Activated naive CD4-positive, alpha-beta T cell treated with anti-CD3 and anti-CD28 coated beads, Interleukin-2, amount 50 U/mL, for 24 hours (primary cell): Measurements from ENCODE around the gene FBRSL1.
A peak's percentile ranks its signal among the peaks of the same experiment; 100 is the strongest.

Experiments used
- H3K27ac Mint-ChIP-seq: one replicate; pipeline ENCODE4 v1.8.0; 2021; ENCODE audit warnings: mild to moderate bottlenecking, mixed read lengths
- H3K27me3 Mint-ChIP-seq: one replicate; pipeline ENCODE4 v1.8.0; 2021; ENCODE audit warnings: mixed read lengths
- H3K36me3 Mint-ChIP-seq: one replicate; pipeline ENCODE4 v1.8.0; 2021; ENCODE audit warnings: mixed read lengths
- H3K4me1 Mint-ChIP-seq: one replicate; pipeline ENCODE4 v1.8.0; 2021; ENCODE audit warnings: mixed read lengths
- H3K4me3 Mint-ChIP-seq: one replicate; pipeline ENCODE4 v1.8.0; 2021; ENCODE audit warnings: mild to moderate bottlenecking, mixed read lengths
- H3K9me3 Mint-ChIP-seq: one replicate; pipeline ENCODE4 v1.8.0; 2021; ENCODE audit warnings: mixed read lengths

Gene FBRSL1

DNA sequence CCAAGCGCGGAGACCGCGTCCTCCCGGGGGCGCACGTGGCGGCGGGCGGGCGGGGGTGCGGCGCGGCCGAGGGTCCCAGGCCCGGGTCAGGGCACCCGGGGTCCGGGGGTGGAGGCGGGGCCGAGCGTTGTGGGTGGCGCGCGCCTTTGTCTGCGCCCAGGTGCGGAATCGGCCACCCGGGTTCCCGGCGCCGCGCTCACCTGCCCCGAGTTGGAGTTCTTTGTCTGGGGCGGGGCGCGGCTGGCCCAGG is 70.3 kb downstream of the FBRSL1 start:
- H3K27ac Mint-ChIP-seq, result no peak overlapping the region
- H3K27me3 Mint-ChIP-seq, result no peaks in the 10 kb centered on the region
- no peaks in the 10 kb centered on the region for H3K9me3 Mint-ChIP-seq
- peaks cover 16% of the 10 kb centered on the region for H3K4me1 Mint-ChIP-seq
- H3K4me3 Mint-ChIP-seq, result peak overlapping the region; percentile 81
- peaks cover 2% of the 10 kb centered on the region for H3K36me3 Mint-ChIP-seq

GRCh38 chr12:132560614-132561426 is 70.9 kb downstream of the FBRSL1 start:
- Mint-ChIP-seq H3K27ac (peak overlapping the region; percentile 30), H3K4me1 (peaks cover 16% of the 10 kb centered on the region), H3K36me3 (no peaks in the 10 kb centered on the region)

More at GRCh38 chr12:132560614-132561426, 70.9 kb downstream of the FBRSL1 start:
- Mint-ChIP-seq H3K27me3 (no peaks in the 10 kb centered on the region), H3K9me3 (no peaks in the 10 kb centered on the region), H3K4me3 (peak overlapping the region; percentile 81)
